ENCODE data around the gene IL17RC.

IL17RC gene

DNA sequence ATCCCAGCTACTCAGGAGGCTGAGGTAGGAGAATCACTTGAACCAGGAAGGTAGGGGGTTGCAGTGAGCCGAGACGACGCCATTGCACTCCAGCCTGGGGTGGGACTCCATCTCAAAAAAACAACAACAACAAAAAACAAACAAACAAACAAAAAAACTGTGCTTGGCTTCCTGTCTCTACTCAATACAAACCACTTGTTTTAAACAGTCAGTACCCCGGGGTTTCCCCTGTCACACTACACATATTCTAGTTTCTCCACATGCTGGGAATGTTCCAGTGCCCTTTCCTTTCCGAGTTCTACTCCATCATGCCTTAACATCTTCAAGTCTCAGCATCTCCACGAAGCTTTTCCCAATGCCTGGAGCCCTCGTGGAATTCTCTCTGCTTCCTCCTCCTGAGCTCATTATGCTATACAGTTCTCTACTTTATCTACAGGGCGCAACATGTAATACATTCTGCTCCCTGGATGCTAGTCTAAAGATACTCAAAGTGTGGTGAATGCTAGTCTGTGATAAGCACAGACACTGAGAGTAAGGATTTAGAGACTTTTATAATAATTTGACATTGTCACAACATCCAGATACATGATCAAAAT lies 61.9 kb downstream of the IL17RC start:
- Histone ChIP-seq H3K79me2 (ENCODE audit: low read length) (peaks cover 25% of the 10 kb centered on the region), H3K4me2 (ENCODE audit: low read depth, low read length) (no peak overlapping the region), H3K9me2 (replicated peaks; ENCODE audit: insufficient read depth, low read length) (no peaks in the 10 kb centered on the region), H3K4me3 (ENCODE audit: low read length) (no peak overlapping the region), H3K4me1 (ENCODE audit: low read length) (no peaks in the 10 kb centered on the region), H3F3A (ENCODE audit: insufficient read depth, low read length) (no peaks in the 10 kb centered on the region), H4K20me1 (ENCODE audit: insufficient read depth, low read length) (no peaks in the 10 kb centered on the region), H3K9ac (ENCODE audit: low read length) (no peak overlapping the region), H3K27ac (ENCODE audit: low read length) (no peak overlapping the region), H3K36me3 (replicated peaks; ENCODE audit: insufficient read depth, low read length) (no peaks in the 10 kb centered on the region; the same call in 1 of the 2 replicates), H2AFZ (ENCODE audit: low read length) (no peak overlapping the region), H3K9me3 (replicated peaks; ENCODE audit: insufficient read depth, low read length) (no peaks in the 10 kb centered on the region), H3K27me3 (replicated peaks; ENCODE audit: insufficient read depth, low read length) (no peaks in the 10 kb centered on the region)
- TF ChIP-seq EZH2 (optimal IDR thresholded peaks at IDR 0.05; ENCODE audit: low read depth, low read length) (no peak), EZH2phosphoT487 (IDR thresholded peaks at IDR 0.05; ENCODE audit: low read length) (no peak)
- TF ChIP-seq, protein P1, sequence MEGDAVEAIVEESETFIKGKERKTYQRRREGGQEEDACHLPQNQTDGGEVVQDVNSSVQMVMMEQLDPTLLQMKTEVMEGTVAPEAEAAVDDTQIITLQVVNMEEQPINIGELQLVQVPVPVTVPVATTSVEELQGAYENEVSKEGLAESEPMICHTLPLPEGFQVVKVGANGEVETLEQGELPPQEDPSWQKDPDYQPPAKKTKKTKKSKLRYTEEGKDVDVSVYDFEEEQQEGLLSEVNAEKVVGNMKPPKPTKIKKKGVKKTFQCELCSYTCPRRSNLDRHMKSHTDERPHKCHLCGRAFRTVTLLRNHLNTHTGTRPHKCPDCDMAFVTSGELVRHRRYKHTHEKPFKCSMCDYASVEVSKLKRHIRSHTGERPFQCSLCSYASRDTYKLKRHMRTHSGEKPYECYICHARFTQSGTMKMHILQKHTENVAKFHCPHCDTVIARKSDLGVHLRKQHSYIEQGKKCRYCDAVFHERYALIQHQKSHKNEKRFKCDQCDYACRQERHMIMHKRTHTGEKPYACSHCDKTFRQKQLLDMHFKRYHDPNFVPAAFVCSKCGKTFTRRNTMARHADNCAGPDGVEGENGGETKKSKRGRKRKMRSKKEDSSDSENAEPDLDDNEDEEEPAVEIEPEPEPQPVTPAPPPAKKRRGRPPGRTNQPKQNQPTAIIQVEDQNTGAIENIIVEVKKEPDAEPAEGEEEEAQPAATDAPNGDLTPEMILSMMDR (IDR thresholded peaks at IDR 0.05; ENCODE audit: low read length), result no peak
- no peak for DNase-seq

GRCh38 chr3:9980251-9980650 lies 63.4 kb downstream of the IL17RC start:
- Histone ChIP-seq H3K4me1 (ENCODE audit: low read length) (peaks cover under 1% of the 10 kb centered on the region; the same call in 1 of the 2 replicates), H3K36me3 (replicated peaks; ENCODE audit: insufficient read depth, low read length) (no peaks in the 10 kb centered on the region; the same call in 1 of the 2 replicates), H3K79me2 (ENCODE audit: low read length) (peaks cover 36% of the 10 kb centered on the region), H3K9me2 (replicated peaks; ENCODE audit: insufficient read depth, low read length) (no peaks in the 10 kb centered on the region), H3K27ac (ENCODE audit: low read length) (no peak overlapping the region), H3K4me2 (ENCODE audit: low read depth, low read length) (no peak overlapping the region), H3K4me3 (ENCODE audit: low read length) (no peak overlapping the region), H3K27me3 (replicated peaks; ENCODE audit: insufficient read depth, low read length) (no peaks in the 10 kb centered on the region), H3K9ac (ENCODE audit: low read length) (no peak overlapping the region), H2AFZ (ENCODE audit: low read length) (no peak overlapping the region), H4K20me1 (ENCODE audit: insufficient read depth, low read length) (no peaks in the 10 kb centered on the region), H3F3A (ENCODE audit: insufficient read depth, low read length) (no peaks in the 10 kb centered on the region), H3K9me3 (replicated peaks; ENCODE audit: insufficient read depth, low read length) (no peaks in the 10 kb centered on the region)
- TF ChIP-seq, protein P1 (IDR thresholded peaks at IDR 0.05; ENCODE audit: low read length), result no peak
- no peak for TF ChIP-seq EZH2phosphoT487 (IDR thresholded peaks at IDR 0.05; ENCODE audit: low read length)
- no peak for TF ChIP-seq EZH2 (optimal IDR thresholded peaks at IDR 0.05; ENCODE audit: low read depth, low read length)
- DNase-seq, result no peak
